Heart right ventricle (tissue), 16 donors: Measurements from ENCODE around the gene SPAAR. TPM values are rescaled to one million over a fixed set of nuclear protein-coding genes. Genes with fewer than 3 reads are reported as not detected.
A peak's percentile ranks its signal among the peaks of the same experiment; 100 is the strongest.

Source experiments
- ATAC-seq, 8 donors: fragments of 200-7000 bp; cut with Tn5 transposase; one replicate each; pipeline ENCODE4 v1.9.1; 2020; ENCODE audit warnings: mild to moderate bottlenecking in 8 of 8, moderate library complexity in 8 of 8, moderate number of reproducible peaks in 1 of 8
- DNase-seq, 2 donors: peaks; one replicate each; pipeline ENCODE4 v3.0.0-alpha.2; 2020
- H3K27ac ChIP-seq, 10 donors: fragments of 200-600 bp; sonication (generic) in 2 of 10; one replicate each; pipeline versions ENCODE4 v1.5.0 to v1.8.0; 2020 to 2022; ENCODE audit warnings: mild to moderate bottlenecking in 3 of 10
- H3K27me3 ChIP-seq, 7 donors: fragments of 200-600 bp; one replicate each; pipeline ENCODE4 v1.8.0; 2021 to 2022; ENCODE audit warnings: mild to moderate bottlenecking in 2 of 7
- H3K36me3 ChIP-seq, 9 donors: fragments of 200-600 bp; sonication (generic) in 1 of 9; one replicate each; pipeline versions ENCODE4 v1.5.0 to v1.8.0; 2020 to 2022; ENCODE audit warnings: mild to moderate bottlenecking in 2 of 9
- H3K4me1 ChIP-seq, 9 donors: fragments of 200-600 bp; sonication (generic) in 1 of 9; one replicate each; pipeline versions ENCODE4 v1.5.0 to v1.8.0; 2020 to 2022; ENCODE audit warnings: mild to moderate bottlenecking in 4 of 9
- H3K4me3 ChIP-seq, 10 donors: fragments of 200-600 bp; sonication (generic) in 2 of 10; one replicate each; pipeline versions ENCODE4 v1.5.0 to v1.8.0; 2020 to 2022; ENCODE audit warnings: mild to moderate bottlenecking in 7 of 10, moderate library complexity in 2 of 10
- H3K9me3 ChIP-seq, 11 donors: fragments of 200-600 bp in 10 of 11; sonication (generic) in 2 of 11; one replicate each; pipeline versions ENCODE4 v1.5.0 to v1.8.0; 2013 to 2022; ENCODE audit warnings: mild to moderate bottlenecking in 2 of 11, control low read depth in 1 of 11, moderate library complexity in 1 of 11
- CTCF ChIP-seq, 9 donors: fragments of 200-600 bp; sonication (generic) in 2 of 9; IDR thresholded peaks; one replicate each; pipeline versions ENCODE4 v1.5.0 to v1.8.0; 2021 to 2022; ENCODE audit warnings: antibody characterized with exemption in 9 of 9, mild to moderate bottlenecking in 5 of 9, moderate library complexity in 1 of 9
- WGBS, 2 donors: extraction: QIAGEN DNeasy Blood & Tissue Kit; methylation state at CpG; one replicate each; pipeline ENCODE4 v1.1.7; 2013; ENCODE audit warnings: inconsistent platforms in 1 of 2; 5-methylcytosine and 5-hydroxymethylcytosine counted together
- intact Hi-C, 10 donors: fragments of 100-400 bp; cut with DNase I; formaldehyde crosslinking; loops; one replicate each; pipeline versions ENCODE4 v1.11.1 to v1.14.2; 2022
- polyA plus RNA-seq, 2 donors: library from polyadenylated mRNA; stranded (reverse); fragments of 200-250 nt; gene quantifications; one replicate each; pipeline ENCODE4 v1.2.3, GENCODE V29; 2013
- total RNA-seq, 10 donors: library from RNA; stranded (reverse); fragmentation: NEBNext Ultra II Directional in 3 of 10; extraction: Animal tissue kit (Norgen Biotek cat#: 25700) in 3 of 10; gene quantifications; one replicate each; pipeline versions ENCODE4 v1.2.1 to v1.2.4, GENCODE V29; 2021 to 2023
- donor health status: Arrhythmogenic right ventricular cardiomyopathy.
- donor health status: ischemic (EF 13 %, LVEDD 7.1; RV severe dilation, severe dysfunction).
- donor health status: healthy with polysubstance abuse.
- donor health status: DM: no; HTN: yes; CAD: no.
- donor health status: DM: no; HTN: no; CAD: no.
- donor health status: ischemic (EF 25% LVEDD 6.9; RV normal size, moderate dysfunction).
- donor health status: ischemic (EF 25% LVEDD 5.7; RV mildly dilated, moderate dysfunction).
- donor health status: healthy.
- donor health status: DM: yes; HTN: yes; CAD: no.
- donor health status: Ischemic cardiomyopathy.
- donor health status: ischemic (EF 35%, LVEDD 5.7; RV mildly dilated, moderate dysfunction).
- donor health status: nonischemic (EF 11% LVEDD 7.7; RV severe dilation, severe dysfunction).
- donor health status: DM: yes; HTN: yes; CAD: no.
- donor health status: PGD.
- donor health status: ischemic (EF 29% LVEDD 5.4; RV normal size, mild dysfunction).
- donor health status: nonischemic (EF 23%, LVEDD 6.1; RV moderate dilation, normal function).

Gene SPAAR
- total and polyA plus RNA-seq, 12 donors = 2.8 to 20.8 (median 5.6) TPM

GRCh38 chr9:35906923-35907699, 2.2 kb upstream of the SPAAR start:
- WGBS, 2 donors = 37 to 41% methylated on average over 14 of the region's 14 CpGs
- Histone ChIP-seq H3K4me1 (peaks cover 31 to 93% (median 90%) of the 10 kb centered on the region in 9 donors), H3K27ac (peak overlapping the region; percentile 84 to 98 (median 93)), H3K36me3 (no peaks in the 10 kb centered on the region), H3K27me3 (no peaks in the 10 kb centered on the region), H3K4me3 (peak overlapping the region in 9 of 10 donors; percentile 3 to 54 (median 31)), H3K9me3 (no peaks in the 10 kb centered on the region)
- peak; percentile 37 to 63 (median 46) for ATAC-seq
- intact Hi-C loops = loop anchor here in 3 of 10 donors (2.0 to 10.0 kb wide), 2 partner anchors 38 to 252 kb away; partner anchors contain the start of genes CCDC107 (in 1 of the 3), RMRP (in 1 of the 3) and SIT1 (in 1 of the 3)
- DNase-seq = peak; percentile 61 to 67
- no peak for TF ChIP-seq CTCF (IDR thresholded peaks at IDR 0.05)

- peak; percentile 56 to 73 (median 65) for ATAC-seq
- intact Hi-C loops = loop anchor here in 3 of 10 donors (2.0 to 10.0 kb wide), 2 partner anchors 37 to 253 kb away; partner anchors contain the start of genes CCDC107 (in 1 of the 3), RMRP (in 1 of the 3) and SIT1 (in 1 of the 3)
- H3K4me3 ChIP-seq = peak overlapping the region in 8 of 10 donors; percentile 8 to 54 (median 34)
- no peaks in the 10 kb centered on the region for H3K27me3 ChIP-seq
- H3K4me1 ChIP-seq = peaks cover 31 to 100% (median 97%) of the 10 kb centered on the region in 9 donors
- peak; percentile 77 to 78 for DNase-seq
- no peaks in the 10 kb centered on the region for H3K36me3 ChIP-seq
- 29 to 40% methylated on average over 13 of the region's 13 CpGs for WGBS, 2 donors
- H3K9me3 ChIP-seq = no peaks in the 10 kb centered on the region
- peak in 1 of 9 donors; percentile 7 for TF ChIP-seq CTCF (IDR thresholded peaks at IDR 0.05)
- peak overlapping the region; percentile 84 to 98 (median 93) for H3K27ac ChIP-seq
Observed at GRCh38 chr9:35907711-35908503, 1.4 kb upstream of the SPAAR start.

- intact Hi-C loops = loop anchor here in 1 of 10 donors (10.0 kb wide), 1 partner anchor 254 kb away; the partner anchor contains the start of genes CCDC107, RMRP and SIT1
- DNase-seq = peak; percentile 33 to 59
Observed at GRCh38 chr9:35908504-35909125, 675 bp upstream of the SPAAR start.

More at GRCh38 chr9:35908504-35909125, 675 bp upstream of the SPAAR start:
- Histone ChIP-seq H3K4me3 (peak overlapping the region in 6 of 10 donors; percentile 37 to 54 (median 50)), H3K9me3 (no peaks in the 10 kb centered on the region), H3K27me3 (no peaks in the 10 kb centered on the region), H3K27ac (peak overlapping the region; percentile 84 to 98 (median 93)), H3K4me1 (peaks cover 31 to 97% (median 91%) of the 10 kb centered on the region in 9 donors), H3K36me3 (no peaks in the 10 kb centered on the region)
- no peak for TF ChIP-seq CTCF (IDR thresholded peaks at IDR 0.05)
- WGBS, 2 donors = 44 to 49% methylated on average over 9 of the region's 9 CpGs
- peak in 5 of 8 donors; percentile 8 to 33 (median 28) for ATAC-seq
